Body of pancreas (tissue), 4 donors: ENCODE results near the gene IGFBP7. TPM values are rescaled to one million over a fixed set of nuclear protein-coding genes. Genes with fewer than 3 reads are reported as not detected.

Experiments used
- ATAC-seq: fragments of 150-250 bp; one replicate; pipeline ENCODE4 v1.9.1; 2016
- DNase-seq, 4 donors: peaks; one replicate each; pipeline ENCODE4 v3.0.0-alpha.2; 2019
- H3K27ac ChIP-seq, 4 donors: fragments of 200-600 bp; sonication (generic); 1 replicate in 3 of 4; 2 replicates in 1 of 4; pipeline versions ENCODE4 v1.5.1 to v1.6.1; 2016 to 2019; ENCODE audit warnings: mild to moderate bottlenecking in 1 of 4, mixed read lengths in 1 of 4, moderate library complexity in 1 of 4
- H3K27me3 ChIP-seq, 2 donors: fragments of 200-600 bp; sonication (generic); one replicate each; pipeline ENCODE4 v1.6.0; 2016; ENCODE audit warnings: mild to moderate bottlenecking in 1 of 2
- H3K36me3 ChIP-seq, 2 donors: fragments of 200-600 bp; sonication (generic); replicated peaks in 1 of 2; 2 replicates each; pipeline ENCODE4 v1.5.1; 2016; ENCODE audit warnings: low read depth in 2 of 2; ENCODE audit not compliant: insufficient read depth in 1 of 2
- H3K4me1 ChIP-seq: fragments of 200-600 bp; sonication (generic); one replicate; pipeline ENCODE4 v1.6.0; 2016
- H3K4me3 ChIP-seq, 2 donors: fragments of 200-600 bp; sonication (generic); 1 replicate in 1 of 2; 2 replicates in 1 of 2; pipeline ENCODE4 v1.5.1; 2016 to 2019
- H3K9me3 ChIP-seq, 3 donors: fragments of 200-600 bp; sonication (generic); 1 replicate in 2 of 3; 2 replicates in 1 of 3; pipeline ENCODE4 v1.5.1; 2016
- CTCF ChIP-seq, 7 experiments: fragments of 450-650 bp in 4 of 7; fragments of 200-600 bp in 3 of 7; sonication (generic) in 3 of 7; IDR thresholded peaks; one replicate each; pipeline ENCODE4 v1.5.1; 2016 to 2019; ENCODE audit warnings: antibody characterized with exemption in 7 of 7
- POLR2A ChIP-seq, 3 donors: fragments of 450-650 bp; IDR thresholded peaks; one replicate each; pipeline ENCODE4 v1.6.1; 2016; ENCODE audit warnings: antibody characterized with exemption in 3 of 3, mild to moderate bottlenecking in 2 of 3
- WGBS, 2 donors: methylation state at CpG; one replicate each; pipeline ENCODE4 v1.1.5; 2017; 5-methylcytosine and 5-hydroxymethylcytosine counted together
- intact Hi-C: fragments of 100-400 bp; cut with DNase I; formaldehyde crosslinking; loops from one replicate; pipeline ENCODE4 v1.15.1; 2023
- total RNA-seq, 2 donors: library from RNA; depleted of rRNA; stranded (reverse); fragments of >200 nt; gene quantifications; one replicate each; pipeline ENCODE4 v1.1.0, GENCODE V29; 2016

IGFBP7 gene
- total RNA-seq, 2 donors from 2014 or later: 758 to 1,249 TPM

- no peak for TF ChIP-seq CTCF (IDR thresholded peaks at IDR 0.05)
- no peak for TF ChIP-seq POLR2A (IDR thresholded peaks at IDR 0.05)
Measured at GRCh38 chr4:57023104-57023503, 87.1 kb downstream of the IGFBP7 start.

DNA sequence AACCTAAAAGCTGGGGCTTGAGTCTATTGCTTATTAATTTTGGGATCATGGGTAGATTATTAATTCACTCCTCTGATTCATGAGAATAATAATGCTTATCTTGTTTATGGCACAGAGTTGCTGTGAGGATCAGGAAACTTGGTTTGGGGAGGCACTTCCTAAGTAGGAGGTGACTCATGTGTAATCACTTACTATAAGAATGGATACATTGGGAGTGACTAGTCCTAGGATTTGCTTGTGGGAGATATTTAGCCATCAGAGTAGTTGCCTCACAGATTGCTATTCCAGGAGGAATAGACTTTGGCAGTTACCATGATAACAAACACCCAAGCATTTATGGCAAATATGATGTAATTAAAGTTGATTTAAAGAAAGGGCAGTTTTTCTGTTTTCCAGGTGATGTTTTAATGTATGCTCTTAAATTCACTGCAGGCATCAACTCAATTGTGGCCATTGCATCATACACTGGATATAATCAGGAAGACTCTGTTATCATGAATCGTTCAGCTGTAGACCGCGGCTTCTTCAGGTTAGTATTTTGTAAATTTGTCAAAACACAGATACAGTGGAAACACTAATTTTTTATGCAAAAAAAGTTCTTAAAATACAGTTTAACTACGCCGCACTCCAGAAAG, 89.6 kb downstream of the IGFBP7 start:
- H3K27ac ChIP-seq: no peak overlapping the region
- peaks cover 12 to 50% of the 10 kb centered on the region in 2 donors for H3K36me3 ChIP-seq
- whole genome bisulfite sequencing, 2 donors: 94 to 96% methylated on average over 5 of the region's 5 CpGs
- no peak overlapping the region for H3K4me3 ChIP-seq
- DNase-seq (no peak), ATAC-seq (peak; percentile 38)
- intact Hi-C loops: no loop called here
- H3K9me3 ChIP-seq: no peaks in the 10 kb centered on the region
- no peaks in the 10 kb centered on the region for H3K27me3 ChIP-seq
- H3K4me1 ChIP-seq: no peaks in the 10 kb centered on the region
- TF ChIP-seq CTCF (IDR thresholded peaks at IDR 0.05) (no peak), POLR2A (IDR thresholded peaks at IDR 0.05) (no peak)

More at GRCh38 chr4:57023104-57023503, 87.1 kb downstream of the IGFBP7 start:
- Histone ChIP-seq H3K36me3 (peaks cover 19 to 49% of the 10 kb centered on the region in 2 donors), H3K4me3 (no peak overlapping the region), H3K27ac (no peak overlapping the region), H3K4me1 (no peaks in the 10 kb centered on the region), H3K9me3 (no peaks in the 10 kb centered on the region), H3K27me3 (no peaks in the 10 kb centered on the region)
- no peak for ATAC-seq
- intact Hi-C loops: no loop called here
- no peak for DNase-seq
- WGBS, 2 donors: 80 to 87% methylated on average over 4 of the region's 4 CpGs

DNA sequence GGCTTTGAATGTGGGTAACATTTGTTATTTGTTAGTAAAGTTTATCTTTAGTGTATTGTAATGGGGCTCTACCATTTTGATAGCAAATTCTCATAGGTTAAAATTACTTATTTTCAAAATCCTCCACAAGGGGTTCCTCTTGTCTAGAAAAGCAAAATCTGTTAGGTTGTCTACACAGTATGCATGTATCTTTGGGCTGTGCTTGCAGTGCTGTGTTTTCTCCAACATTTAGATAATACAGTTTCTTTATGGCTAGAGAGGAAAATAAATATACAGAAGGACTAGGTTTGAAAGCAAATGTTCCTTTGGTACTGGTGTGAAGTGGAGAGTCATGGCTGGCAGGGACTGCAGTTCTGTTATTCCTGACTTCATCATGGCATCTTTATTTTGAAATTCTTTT, 91.2 kb downstream of the IGFBP7 start:
- Histone ChIP-seq H3K36me3 (peaks cover 8 to 46% of the 10 kb centered on the region in 2 donors), H3K27ac (no peak overlapping the region), H3K4me1 (no peaks in the 10 kb centered on the region), H3K27me3 (no peaks in the 10 kb centered on the region), H3K4me3 (no peak overlapping the region), H3K9me3 (no peaks in the 10 kb centered on the region)
- no peak for TF ChIP-seq CTCF (IDR thresholded peaks at IDR 0.05)
- no peak for TF ChIP-seq POLR2A (IDR thresholded peaks at IDR 0.05)
- no peak for DNase-seq
- no peak for ATAC-seq
- intact Hi-C loops: no loop called here

DNA sequence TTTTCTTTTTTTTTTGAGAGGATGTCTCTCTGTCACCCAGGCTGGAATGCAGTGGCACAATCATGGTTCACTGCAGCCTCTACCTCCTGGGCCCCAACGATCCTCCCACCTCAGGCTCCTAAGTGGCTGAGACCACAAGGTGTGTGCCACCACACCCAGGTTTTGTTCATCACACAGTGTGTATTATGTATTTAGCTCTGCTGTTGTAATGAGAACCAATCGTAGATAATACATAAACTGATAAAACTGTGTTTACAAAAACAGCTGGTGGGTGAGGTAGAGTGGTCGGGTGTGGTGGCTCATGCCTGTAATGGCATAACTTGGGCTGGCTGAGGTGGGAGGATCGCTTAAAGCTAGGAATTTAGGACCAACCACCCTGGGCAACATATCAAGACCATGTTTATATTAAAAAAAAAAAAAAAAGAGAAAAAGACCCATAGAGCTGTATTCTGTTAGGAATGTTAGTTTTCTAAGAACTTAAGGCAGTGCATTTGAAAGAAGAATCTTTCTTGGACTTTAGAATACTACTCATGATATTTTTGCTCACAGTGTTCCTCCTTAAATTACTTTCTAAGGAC, 96.6 kb downstream of the IGFBP7 start:
- TF ChIP-seq CTCF (IDR thresholded peaks at IDR 0.05) (no peak), POLR2A (IDR thresholded peaks at IDR 0.05) (no peak)
- H3K9me3 ChIP-seq: no peaks in the 10 kb centered on the region
- ATAC-seq (no peak), DNase-seq (no peak)
- H3K4me1 ChIP-seq: no peaks in the 10 kb centered on the region
- peaks cover 8 to 46% of the 10 kb centered on the region in 2 donors for H3K36me3 ChIP-seq
- WGBS, 2 donors: 80 to 83% methylated on average over 4 of the region's 4 CpGs
- H3K27me3 ChIP-seq: no peaks in the 10 kb centered on the region
- H3K4me3 ChIP-seq: no peak overlapping the region
- intact Hi-C loops: no loop called here
- no peak overlapping the region for H3K27ac ChIP-seq

DNA sequence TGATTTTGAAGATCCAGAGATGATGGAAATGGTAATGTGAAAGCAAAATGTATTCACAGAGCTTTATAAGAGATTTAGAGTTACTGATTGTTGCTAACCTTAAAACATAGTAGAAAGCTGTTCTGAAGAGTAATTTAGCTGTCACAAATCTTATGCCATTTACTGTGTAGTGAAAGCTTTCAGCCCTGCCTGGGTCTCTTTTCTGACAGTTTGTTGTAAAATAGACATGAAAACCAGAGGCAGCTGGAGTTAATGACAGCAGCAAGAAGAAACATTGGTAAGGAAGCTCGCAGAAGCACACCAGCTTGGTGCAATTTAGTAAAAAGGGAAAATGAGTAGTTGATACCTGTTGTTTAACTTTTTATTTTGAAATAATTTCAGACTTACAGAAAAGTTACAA, 110.4 kb downstream of the IGFBP7 start:
- H3K4me1 ChIP-seq: peaks cover 9% of the 10 kb centered on the region
- H3K36me3 ChIP-seq: peaks cover 12 to 31% of the 10 kb centered on the region in 2 donors
- H3K27me3 ChIP-seq: no peaks in the 10 kb centered on the region
- H3K4me3 ChIP-seq: no peak overlapping the region
- no peak overlapping the region for H3K27ac ChIP-seq
- WGBS, 2 donors: 95 to 97% methylated on average over 1 of the region's 1 CpG
- H3K9me3 ChIP-seq: no peaks in the 10 kb centered on the region
- TF ChIP-seq CTCF (IDR thresholded peaks at IDR 0.05) (no peak), POLR2A (IDR thresholded peaks at IDR 0.05) (no peak)
- intact Hi-C loops: no loop called here
- ATAC-seq (no peak), DNase-seq (no peak)
